Transverse colon (tissue), 4 donors: ENCODE results near the gene PHOX2A. TPM values are rescaled to one million over a fixed set of nuclear protein-coding genes. Genes with fewer than 3 reads are reported as not detected.

Experiments used
- DNase-seq: peaks from one replicate; pipeline ENCODE4 v3.0.0-alpha.2; 2019
- H3K27ac ChIP-seq, 4 donors: fragments of 200-600 bp; sonication (generic); 2 replicates each; pipeline ENCODE4 v1.5.1; 2016 to 2018; ENCODE audit warnings: inconsistent platforms in 4 of 4
- H3K27me3 ChIP-seq: fragments of 200-600 bp; sonication (generic); 2 replicates; pipeline ENCODE4 v1.5.1; 2017; ENCODE audit warnings: inconsistent platforms
- H3K36me3 ChIP-seq, 4 donors: fragments of 200-600 bp; sonication (generic); 2 replicates each; pipeline ENCODE4 v1.5.1; 2017 to 2019; ENCODE audit warnings: inconsistent platforms in 4 of 4
- H3K4me1 ChIP-seq, 4 donors: fragments of 200-600 bp; sonication (generic); 2 replicates each; pipeline ENCODE4 v1.5.1; 2017 to 2020; ENCODE audit warnings: inconsistent platforms in 4 of 4
- H3K4me3 ChIP-seq, 4 donors: fragments of 200-600 bp; sonication (generic); 1 replicate in 1 of 4; 2 replicates in 3 of 4; pipeline versions ENCODE4 v1.5.1 to v1.6.1; 2017 to 2019; ENCODE audit warnings: inconsistent platforms in 4 of 4
- H3K9me3 ChIP-seq, 2 donors: fragments of 200-600 bp; sonication (generic); 2 replicates each; pipeline ENCODE4 v1.5.1; 2017 to 2019; ENCODE audit warnings: inconsistent platforms in 2 of 2
- EP300 ChIP-seq: sonication (generic); formaldehyde crosslinking; IDR thresholded peaks from one replicate; pipeline ENCODE4 v1.6.1; 2017; ENCODE audit warnings: antibody characterized with exemption, low read depth
- POLR2A ChIP-seq: fragments of 450-650 bp; IDR thresholded peaks from one replicate; pipeline ENCODE4 v1.6.1; 2016; ENCODE audit warnings: antibody characterized with exemption, mild to moderate bottlenecking, moderate library complexity
- POLR2AphosphoS5 ChIP-seq, 3 donors: sonication (generic); formaldehyde crosslinking; IDR thresholded peaks; one replicate each; pipeline ENCODE4 v1.6.1; 2016; ENCODE audit warnings: antibody characterized with exemption in 3 of 3
- WGBS, 2 donors: methylation state at CpG; one replicate each; pipeline ENCODE4 v1.1.5; 2018; ENCODE audit warnings: low coverage in 1 of 2; 5-methylcytosine and 5-hydroxymethylcytosine counted together
- in situ Hi-C, 4 donors: fragments of 200-750 bp; cut with MboI; loops; one replicate each; pipeline versions ENCODE4 v1.15.0 to v1.15.1; 2017; ENCODE audit warnings: low sequenced_read_pairs in 3 of 4, low pct_ligation_motif_present in 1 of 4, low pct_unique_long_range_greater_than_20kb in 1 of 4
- intact Hi-C: fragments of 100-400 bp; cut with DNase I; formaldehyde crosslinking; loops from one replicate; pipeline ENCODE4 v1.15.1; 2023; ENCODE audit warnings: low total_unique reads
- total RNA-seq, 4 donors: library from RNA; depleted of rRNA; stranded (reverse); fragments of >200 nt; gene quantifications; one replicate each; pipeline ENCODE4 v1.1.0, GENCODE V29; 2016
- TF ChIP-seq, protein P1 (sequence below), 5 experiments: fragments of 200-600 bp in 3 of 5; fragments of 450-650 bp in 2 of 5; sonication (generic) in 3 of 5; IDR thresholded peaks; 1 replicate in 2 of 5; 2 replicates in 3 of 5; pipeline ENCODE4 v1.5.1; 2016 to 2017; ENCODE audit warnings: antibody characterized with exemption in 5 of 5, inconsistent platforms in 3 of 5, mild to moderate bottlenecking in 2 of 5, moderate library complexity in 1 of 5

PHOX2A gene
- total RNA-seq, 4 donors from 2014 or later = 0.41 to 2.6 (median 0.70) TPM

DNA sequence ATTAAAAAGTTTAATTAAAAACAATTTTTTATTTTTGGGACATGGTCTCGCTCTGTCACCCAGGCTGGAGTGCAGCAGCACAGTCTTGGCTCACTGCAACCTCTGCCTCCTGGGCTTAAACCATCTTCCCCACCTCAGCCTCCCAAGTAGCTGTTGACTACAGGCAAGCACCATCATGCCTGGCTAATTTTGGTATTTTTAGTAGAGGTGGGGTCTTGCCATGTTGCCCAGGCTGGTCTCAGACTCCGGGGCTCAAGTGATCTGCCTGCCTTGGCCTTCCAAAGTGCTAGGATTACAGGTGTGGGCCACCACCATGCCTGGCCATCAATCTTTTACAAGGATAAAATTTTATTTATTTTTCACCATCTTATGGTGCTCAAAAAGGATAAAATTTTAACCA is 43.3 kb upstream of the PHOX2A start:
- in situ Hi-C loops = no loop called here
- intact Hi-C loops = no loop called here
- 86 to 90% methylated on average over 2 of the region's 2 CpGs for WGBS, 2 donors

DNA sequence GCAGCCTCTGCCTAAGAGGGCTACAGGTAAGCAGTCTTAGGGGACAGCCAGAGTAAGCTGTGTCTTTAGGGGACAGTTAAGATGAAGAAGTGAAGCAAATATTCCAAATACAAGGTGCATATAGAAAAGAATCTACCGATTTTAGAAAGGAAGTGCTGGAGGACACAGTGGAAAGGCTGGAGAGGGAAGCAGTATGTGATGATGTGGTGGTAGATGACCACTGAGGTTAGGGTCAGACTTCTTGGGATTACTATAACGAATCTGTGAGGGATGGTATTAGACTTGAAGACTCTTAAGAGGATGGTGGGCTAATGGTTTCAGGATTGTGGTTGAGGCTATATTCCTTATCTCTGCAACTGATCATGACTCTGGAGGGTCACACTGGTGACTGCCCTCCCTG is 40.0 kb upstream of the PHOX2A start:
- no peaks in the 10 kb centered on the region for H3K4me1 ChIP-seq

More for the DNA sequence above, 43.3 kb upstream of the PHOX2A start:
- Histone ChIP-seq H3K9me3 (no peaks in the 10 kb centered on the region), H3K36me3 (no peaks in the 10 kb centered on the region), H3K4me3 (no peak overlapping the region), H3K27me3 (peaks cover 20% of the 10 kb centered on the region), H3K4me1 (no peaks in the 10 kb centered on the region), H3K27ac (no peak overlapping the region)
- no peak for DNase-seq
- TF ChIP-seq EP300 (no peak), POLR2A (no peak), POLR2AphosphoS5 (IDR thresholded peaks at IDR 0.05) (no peak)
- TF ChIP-seq, protein P1, sequence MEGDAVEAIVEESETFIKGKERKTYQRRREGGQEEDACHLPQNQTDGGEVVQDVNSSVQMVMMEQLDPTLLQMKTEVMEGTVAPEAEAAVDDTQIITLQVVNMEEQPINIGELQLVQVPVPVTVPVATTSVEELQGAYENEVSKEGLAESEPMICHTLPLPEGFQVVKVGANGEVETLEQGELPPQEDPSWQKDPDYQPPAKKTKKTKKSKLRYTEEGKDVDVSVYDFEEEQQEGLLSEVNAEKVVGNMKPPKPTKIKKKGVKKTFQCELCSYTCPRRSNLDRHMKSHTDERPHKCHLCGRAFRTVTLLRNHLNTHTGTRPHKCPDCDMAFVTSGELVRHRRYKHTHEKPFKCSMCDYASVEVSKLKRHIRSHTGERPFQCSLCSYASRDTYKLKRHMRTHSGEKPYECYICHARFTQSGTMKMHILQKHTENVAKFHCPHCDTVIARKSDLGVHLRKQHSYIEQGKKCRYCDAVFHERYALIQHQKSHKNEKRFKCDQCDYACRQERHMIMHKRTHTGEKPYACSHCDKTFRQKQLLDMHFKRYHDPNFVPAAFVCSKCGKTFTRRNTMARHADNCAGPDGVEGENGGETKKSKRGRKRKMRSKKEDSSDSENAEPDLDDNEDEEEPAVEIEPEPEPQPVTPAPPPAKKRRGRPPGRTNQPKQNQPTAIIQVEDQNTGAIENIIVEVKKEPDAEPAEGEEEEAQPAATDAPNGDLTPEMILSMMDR (IDR thresholded peaks at IDR 0.05) = no peak

DNA sequence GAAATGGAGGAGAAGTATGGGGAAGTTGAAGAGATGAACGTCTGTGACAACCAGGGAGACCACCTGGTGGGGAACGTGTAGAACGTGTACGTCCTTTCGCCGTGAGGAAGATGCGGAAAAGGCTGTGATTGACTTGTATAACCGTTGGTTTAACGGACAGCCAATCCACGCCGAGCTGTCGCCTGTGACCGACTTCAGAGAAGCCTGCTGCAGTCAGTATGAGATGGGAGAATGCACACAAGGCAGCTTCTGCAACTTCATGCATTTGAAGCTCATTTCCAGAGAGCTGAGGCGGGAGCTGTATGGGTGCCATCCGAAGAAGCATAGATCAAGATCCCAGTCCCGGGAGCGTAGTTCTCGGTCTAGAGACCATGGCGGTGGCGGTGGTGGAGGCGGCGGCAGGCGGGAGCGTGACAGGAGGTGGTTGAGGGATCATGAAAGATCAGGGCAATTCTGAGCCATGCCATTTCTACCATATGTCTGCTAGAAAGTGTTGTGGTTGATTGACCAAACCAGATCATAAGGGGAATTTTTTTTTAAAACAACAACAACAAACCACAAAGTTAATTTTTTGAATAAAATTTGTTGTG is 36.8 kb upstream of the PHOX2A start:
- in situ Hi-C loops (no loop called here), intact Hi-C loops (no loop called here)
- Histone ChIP-seq H3K36me3 (no peaks in the 10 kb centered on the region), H3K27ac (no peak overlapping the region), H3K27me3 (peaks cover 20% of the 10 kb centered on the region), H3K4me3 (no peak overlapping the region), H3K4me1 (no peaks in the 10 kb centered on the region), H3K9me3 (no peaks in the 10 kb centered on the region)
- DNase-seq = no peak
- no peak for TF ChIP-seq POLR2AphosphoS5 (IDR thresholded peaks at IDR 0.05)
- TF ChIP-seq EP300 = no peak
- 95 to 96% methylated on average over 5 to 24 of the region's 24 CpGs for WGBS, 2 donors

More for the DNA sequence above, 40.0 kb upstream of the PHOX2A start:
- Histone ChIP-seq H3K4me3 (no peak overlapping the region), H3K36me3 (no peaks in the 10 kb centered on the region), H3K9me3 (no peaks in the 10 kb centered on the region), H3K27ac (no peak overlapping the region), H3K27me3 (peaks cover 20% of the 10 kb centered on the region)
- in situ Hi-C loops = no loop called here
- DNase-seq = no peak
- 54 to 71% methylated on average over 2 of the region's 2 CpGs for WGBS, 2 donors
- TF ChIP-seq POLR2AphosphoS5 (IDR thresholded peaks at IDR 0.05) (no peak), POLR2A (no peak), EP300 (no peak)
- TF ChIP-seq, protein P1 (IDR thresholded peaks at IDR 0.05) = no peak
- intact Hi-C loops = no loop called here

DNA sequence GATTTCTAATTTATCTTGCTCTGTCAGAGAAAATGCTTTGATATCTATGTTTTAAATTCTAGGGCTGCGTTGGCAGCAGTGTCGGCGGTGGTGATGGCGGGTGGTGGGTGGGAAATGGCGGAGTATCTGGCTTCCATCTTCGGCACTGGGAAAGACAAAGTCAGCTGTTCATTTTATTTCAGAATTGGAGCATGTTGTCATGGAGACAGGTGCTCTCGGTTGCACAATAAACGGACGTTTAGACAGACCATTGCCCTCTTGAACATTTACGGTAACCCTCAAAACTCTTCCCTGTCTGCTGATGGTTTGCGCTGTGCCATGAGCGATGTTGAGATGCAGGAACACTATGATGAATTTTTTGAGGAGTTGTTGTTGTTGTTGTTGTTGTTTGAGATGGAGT is 36.1 kb upstream of the PHOX2A start:
- peaks cover 17% of the 10 kb centered on the region for H3K27me3 ChIP-seq
- intact Hi-C loops = no loop called here

More for the DNA sequence above, 36.1 kb upstream of the PHOX2A start:
- no peak for DNase-seq
- Histone ChIP-seq H3K4me3 (no peak overlapping the region), H3K4me1 (no peaks in the 10 kb centered on the region), H3K36me3 (no peaks in the 10 kb centered on the region), H3K9me3 (no peaks in the 10 kb centered on the region), H3K27ac (no peak overlapping the region)
- in situ Hi-C loops = no loop called here
- TF ChIP-seq POLR2AphosphoS5 (IDR thresholded peaks at IDR 0.05) (no peak), POLR2A (no peak), EP300 (no peak)
- TF ChIP-seq, protein P1 (IDR thresholded peaks at IDR 0.05) = no peak
- WGBS, 2 donors = 85 to 88% methylated on average over 12 of the region's 12 CpGs
